Activated CD4-positive, alpha-beta memory T cell treated with anti-CD3 and anti-CD28 coated beads, Interleukin-2, amount 10 ng/mL, durations not matched to agents 7 days and 5 days (primary cell): ENCODE data around the gene USP47. TPM values are rescaled to one million over a fixed set of nuclear protein-coding genes. Genes with fewer than 3 reads are reported as not detected.

Experiments
- total RNA-seq, 2 experiments: library from RNA; stranded (reverse); gene quantifications; one replicate each; pipeline ENCODE4 v1.2.3, GENCODE V29; 2021

USP47 gene
- total RNA-seq, 2 experiments from 2014 or later = 38.9 to 41.7 TPM

Other genes with a start within 250 kb of the USP47 start
- gene GALNT18, start 220.0 kb upstream of the USP47 start, total RNA-seq = under 1 TPM; 0.60 to 0.93 TPM
- not detected for gene DKK3, start 166.7 kb downstream of the USP47 start, total RNA-seq